ENCODE results near the gene EFCAB5. TPM values are rescaled to one million over a fixed set of nuclear protein-coding genes. Genes with fewer than 3 reads are reported as not detected.

EFCAB5 gene
- total RNA-seq, 1 experiment from 2014 or later = 0.39 TPM

GRCh38 chr17:30101686-30102390, 160.4 kb downstream of the EFCAB5 start:
- Histone ChIP-seq H3K4me1 (ENCODE audit: control insufficient read depth, insufficient read depth, low read length) (0 out of 2 replicates have a peak, but pooled peaks cover 3% of the 10 kb centered on the region), H3K9me3 (ENCODE audit: control insufficient read depth, insufficient read depth, low read depth, low read length) (no peaks in the 10 kb centered on the region), H3K4me3 (ENCODE audit: low read depth in 2 of 2, low read length in 2 of 2) (no peak overlapping the region), H3K27me3 (ENCODE audit: control insufficient read depth, insufficient read depth, low read length) (no peaks in the 10 kb centered on the region; the same call in 1 of the 2 replicates), H3K27ac (ENCODE audit: low read length) (no peak overlapping the region), H3K36me3 (ENCODE audit: control insufficient read depth, insufficient read depth, low read length) (no peaks in the 10 kb centered on the region)
- ATAC-seq (no peak), DNase-seq (ENCODE audit: low read depth, low spot score) (no peak)
- intact Hi-C loops (cut with micrococcal nuclease; ENCODE audit: unreplicated experiment) = loop anchor here (5.0 kb wide), 1 partner anchor 135 kb away; the partner anchor contains the start of gene SLC6A4
- ChIA-PET POLR2A (no interaction called here), CTCF (no interaction called here)
- in situ Hi-C loops (cut with HindIII; ENCODE audit: low pct_unique_long_range_greater_than_20kb, low sequenced_read_pairs) = no loop called here
- TF ChIP-seq CTCF (IDR thresholded peaks at IDR 0.05) (no peak), REST (IDR thresholded peaks at IDR 0.05; ENCODE audit: insufficient read depth in 1 of 2, low read depth in 2 of 2, low read length in 1 of 2) (no peak), TCF7L2 (IDR thresholded peaks at IDR 0.05; ENCODE audit: low read depth, low read length) (no peak), SIN3A (IDR thresholded peaks at IDR 0.05; ENCODE audit: borderline replicate concordance, insufficient read depth, low read depth, low read length) (no peak), POLR2AphosphoS5 (IDR thresholded peaks at IDR 0.05; ENCODE audit: low read depth, low read length) (no peak)
- BruUV-seq (replicated peaks) = no TSS peak

GRCh38 chr17:30103921-30104320, 162.5 kb downstream of the EFCAB5 start:
- in situ Hi-C loops (cut with HindIII; ENCODE audit: low pct_unique_long_range_greater_than_20kb, low sequenced_read_pairs) (no loop called here), intact Hi-C loops (cut with micrococcal nuclease; ENCODE audit: unreplicated experiment) (loop anchor here (2.0 to 5.0 kb wide), 2 partner anchors 133 to 175 kb away; partner anchors contain the start of gene SLC6A4)
- TF ChIP-seq TCF7L2 (IDR thresholded peaks at IDR 0.05; ENCODE audit: low read depth, low read length) (no peak), REST (IDR thresholded peaks at IDR 0.05; ENCODE audit: insufficient read depth in 1 of 2, low read depth in 2 of 2, low read length in 1 of 2) (no peak), SIN3A (IDR thresholded peaks at IDR 0.05; ENCODE audit: borderline replicate concordance, insufficient read depth, low read depth, low read length) (no peak), POLR2AphosphoS5 (IDR thresholded peaks at IDR 0.05; ENCODE audit: low read depth, low read length) (no peak), CTCF (IDR thresholded peaks at IDR 0.05) (no peak)
- ATAC-seq = no peak
- Histone ChIP-seq H3K9me3 (ENCODE audit: control insufficient read depth, insufficient read depth, low read depth, low read length) (no peaks in the 10 kb centered on the region), H3K36me3 (ENCODE audit: control insufficient read depth, insufficient read depth, low read length) (no peaks in the 10 kb centered on the region), H3K4me3 (ENCODE audit: low read depth in 2 of 2, low read length in 2 of 2) (no peak overlapping the region), H3K4me1 (ENCODE audit: control insufficient read depth, insufficient read depth, low read length) (0 out of 2 replicates have a peak, but pooled peaks cover 3% of the 10 kb centered on the region), H3K27me3 (ENCODE audit: control insufficient read depth, insufficient read depth, low read length) (no peaks in the 10 kb centered on the region; the same call in 1 of the 2 replicates), H3K27ac (ENCODE audit: low read length) (no peak overlapping the region)
- ChIA-PET POLR2A (interaction anchor here (0.9 kb wide), 1 partner anchor 32 kb away, joined by 4 read pairs; no protein-coding TSS in a partner anchor), CTCF (interaction anchor here (0.7 to 3.5 kb wide), 7 partner anchors 8 to 240 kb away, joined by 3 to 32 read pairs (median 7); partner anchors contain the start of gene SLC6A4)
- no TSS peak for BruUV-seq (replicated peaks)
- no peak for DNase-seq (ENCODE audit: low read depth, low spot score)
